Brain microvascular endothelial cell (primary cell): ENCODE data around the gene SH3PXD2B.

Experiments
- DNase-seq: peaks from one replicate; pipeline ENCODE4 v3.0.0-alpha.2; 2020
- H3K27ac ChIP-seq: fragments of 250-450 bp; sonication (Bioruptor Pico); 2 replicates; pipeline ENCODE4 v1.5.1; 2020; ENCODE audit warnings: mild to moderate bottlenecking, moderate library complexity
- H3K27me3 ChIP-seq: fragments of 250-450 bp; sonication (Bioruptor Pico); replicated peaks from 2 replicates; pipeline ENCODE4 v1.5.1; 2020; ENCODE audit warnings: mild to moderate bottlenecking
- H3K36me3 ChIP-seq: fragments of 250-450 bp; sonication (Bioruptor Pico); replicated peaks from 2 replicates; pipeline ENCODE4 v1.5.1; 2020; ENCODE audit warnings: mild to moderate bottlenecking
- H3K4me3 ChIP-seq: 2 replicates; pipeline ENCODE4 v1.5.1; 2011; ENCODE audit warnings: low read depth, mild to moderate bottlenecking, control low read depth, low read length, moderate library complexity
- CTCF ChIP-seq: IDR thresholded peaks from 2 replicates; pipeline ENCODE4 v1.5.1; 2011; ENCODE audit warnings: low read depth, mild to moderate bottlenecking, moderate library complexity, low read length, control low read depth, inconsistent platforms; ENCODE audit errors: missing control alignments
- in situ Hi-C: cut with HindIII; loops from 2 replicates; pipeline ENCODE4 v1.10.0; 2017; ENCODE audit warnings: low sequenced_read_pairs, low pct_ligation_motif_present

The SH3PXD2B gene

GRCh38 chr5:172388246-172388733 lies 66.0 kb downstream of the SH3PXD2B start:
- Histone ChIP-seq H3K36me3 (peaks cover 23% of the 10 kb centered on the region), H3K27ac (no peak overlapping the region), H3K27me3 (no peaks in the 10 kb centered on the region), H3K4me3 (no peak overlapping the region)
- in situ Hi-C loops: no loop called here
- no peak for DNase-seq
- TF ChIP-seq CTCF: no peak

GRCh38 chr5:172385707-172386106 lies 68.6 kb downstream of the SH3PXD2B start:
- DNase-seq: no peak
- no peak overlapping the region for H3K27ac ChIP-seq
- peaks cover 27% of the 10 kb centered on the region for H3K36me3 ChIP-seq
- in situ Hi-C loops: no loop called here
- no peak overlapping the region for H3K4me3 ChIP-seq
- no peaks in the 10 kb centered on the region for H3K27me3 ChIP-seq
- no peak for TF ChIP-seq CTCF

- Histone ChIP-seq H3K4me3 (no peak overlapping the region), H3K27ac (no peak overlapping the region), H3K27me3 (no peaks in the 10 kb centered on the region), H3K36me3 (peaks cover 25% of the 10 kb centered on the region)
- in situ Hi-C loops: no loop called here
- DNase-seq: no peak
- no peak for TF ChIP-seq CTCF
Observed at GRCh38 chr5:172385010-172385563, 69.2 kb downstream of the SH3PXD2B start.

- no peak for TF ChIP-seq CTCF
- in situ Hi-C loops: no loop called here
- Histone ChIP-seq H3K4me3 (no peak overlapping the region), H3K27me3 (no peaks in the 10 kb centered on the region), H3K27ac (no peak overlapping the region), H3K36me3 (peaks cover 32% of the 10 kb centered on the region)
- peak; percentile 68 for DNase-seq
Observed at GRCh38 chr5:172383191-172383802, 71.0 kb downstream of the SH3PXD2B start.

GRCh38 chr5:172380987-172381643 lies 73.2 kb downstream of the SH3PXD2B start:
- in situ Hi-C loops: no loop called here
- no peak for TF ChIP-seq CTCF
- Histone ChIP-seq H3K4me3 (no peak overlapping the region), H3K27ac (no peak overlapping the region), H3K36me3 (peaks cover 32% of the 10 kb centered on the region), H3K27me3 (no peaks in the 10 kb centered on the region)
- no peak for DNase-seq
